Measurements from ENCODE around the gene NPTX2. TPM values are rescaled to one million over a fixed set of nuclear protein-coding genes. Genes with fewer than 3 reads are reported as not detected.

NPTX2 gene
- total RNA-seq, 1 experiment from 2014 or later: not detected

DNA sequence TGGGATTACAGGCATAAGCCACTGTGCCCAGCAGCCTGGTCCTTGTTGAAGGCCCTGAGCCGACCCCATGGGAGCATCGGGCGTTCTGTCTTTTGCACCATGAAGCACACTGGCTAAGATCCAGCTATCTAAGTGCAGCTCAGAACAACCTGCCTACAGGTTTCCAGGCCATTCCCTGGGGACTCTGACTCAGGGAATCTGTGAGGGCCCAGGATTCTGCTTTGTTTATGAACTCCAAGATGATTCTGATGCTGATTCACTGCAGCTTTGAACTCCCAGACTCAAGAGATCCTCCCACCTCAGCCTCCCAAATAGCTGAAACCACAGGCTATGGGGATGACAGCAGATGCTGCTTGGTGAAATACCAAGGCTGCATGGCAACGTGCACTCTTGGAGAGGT lies 30.2 kb downstream of the NPTX2 start:
- no peaks in the 10 kb centered on the region for H3K9me3 Mint-ChIP-seq (ENCODE audit: unreplicated experiment)
- H3K27ac Mint-ChIP-seq (ENCODE audit: unreplicated experiment): no peak overlapping the region
- H3K27me3 Mint-ChIP-seq (ENCODE audit: insufficient read depth, unreplicated experiment): peaks cover 16% of the 10 kb centered on the region
- H3K27me3 ChIP-seq (replicated peaks; ENCODE audit: control insufficient read depth, insufficient read depth, low read length): no peaks in the 10 kb centered on the region
- intact Hi-C loops (cut with micrococcal nuclease; ENCODE audit: unreplicated experiment): no loop called here
- no peak for DNase-seq
- H3K36me3 ChIP-seq (ENCODE audit: control insufficient read depth, insufficient read depth, low read length): no peaks in the 10 kb centered on the region
- TF ChIP-seq, protein P1, sequence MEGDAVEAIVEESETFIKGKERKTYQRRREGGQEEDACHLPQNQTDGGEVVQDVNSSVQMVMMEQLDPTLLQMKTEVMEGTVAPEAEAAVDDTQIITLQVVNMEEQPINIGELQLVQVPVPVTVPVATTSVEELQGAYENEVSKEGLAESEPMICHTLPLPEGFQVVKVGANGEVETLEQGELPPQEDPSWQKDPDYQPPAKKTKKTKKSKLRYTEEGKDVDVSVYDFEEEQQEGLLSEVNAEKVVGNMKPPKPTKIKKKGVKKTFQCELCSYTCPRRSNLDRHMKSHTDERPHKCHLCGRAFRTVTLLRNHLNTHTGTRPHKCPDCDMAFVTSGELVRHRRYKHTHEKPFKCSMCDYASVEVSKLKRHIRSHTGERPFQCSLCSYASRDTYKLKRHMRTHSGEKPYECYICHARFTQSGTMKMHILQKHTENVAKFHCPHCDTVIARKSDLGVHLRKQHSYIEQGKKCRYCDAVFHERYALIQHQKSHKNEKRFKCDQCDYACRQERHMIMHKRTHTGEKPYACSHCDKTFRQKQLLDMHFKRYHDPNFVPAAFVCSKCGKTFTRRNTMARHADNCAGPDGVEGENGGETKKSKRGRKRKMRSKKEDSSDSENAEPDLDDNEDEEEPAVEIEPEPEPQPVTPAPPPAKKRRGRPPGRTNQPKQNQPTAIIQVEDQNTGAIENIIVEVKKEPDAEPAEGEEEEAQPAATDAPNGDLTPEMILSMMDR (IDR thresholded peaks at IDR 0.05; ENCODE audit: insufficient read depth in 1 of 2, low read depth in 1 of 2, low read length in 1 of 2, severe bottlenecking in 1 of 2, unreplicated experiment in 1 of 2): no peak
- H3K4me3 Mint-ChIP-seq (ENCODE audit: unreplicated experiment): no peak overlapping the region
- H3K4me1 Mint-ChIP-seq (ENCODE audit: low read depth, unreplicated experiment): no peaks in the 10 kb centered on the region
- H3K9me3 ChIP-seq: no peaks in the 10 kb centered on the region
- no peaks in the 10 kb centered on the region for H3K4me1 ChIP-seq
- POLR2A ChIA-PET: no interaction called here
- BruUV-seq (replicated peaks): no TSS peak
- no peaks in the 10 kb centered on the region for H3K36me3 Mint-ChIP-seq (ENCODE audit: insufficient read depth, unreplicated experiment)
- no peak overlapping the region for H3K4me3 ChIP-seq (ENCODE audit: low read depth, low read length)
- CTCF ChIA-PET: no interaction called here

DNA sequence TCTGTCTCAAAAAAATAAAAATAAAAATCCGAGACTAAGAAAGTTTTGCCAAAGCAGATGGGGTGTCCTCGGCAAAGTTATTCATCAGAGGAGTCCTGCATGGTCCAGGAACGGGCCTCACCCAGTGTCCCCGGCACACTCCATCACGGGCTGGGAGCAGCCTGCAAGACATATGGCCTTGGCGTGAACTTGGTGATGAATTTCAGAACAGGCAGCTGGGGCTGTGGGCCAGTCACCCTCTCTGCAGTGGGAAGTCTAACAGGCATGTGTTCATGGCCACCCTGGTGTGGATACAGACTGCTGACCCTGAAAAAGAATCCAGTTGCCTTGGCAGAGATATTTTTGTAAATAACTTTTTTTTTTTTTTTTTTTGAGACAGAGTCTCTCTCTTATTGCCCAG lies 34.7 kb downstream of the NPTX2 start:
- no peak overlapping the region for H3K4me3 Mint-ChIP-seq (ENCODE audit: unreplicated experiment)
- no TSS peak for BruUV-seq (replicated peaks)
- intact Hi-C loops (cut with micrococcal nuclease; ENCODE audit: unreplicated experiment): no loop called here

DNA sequence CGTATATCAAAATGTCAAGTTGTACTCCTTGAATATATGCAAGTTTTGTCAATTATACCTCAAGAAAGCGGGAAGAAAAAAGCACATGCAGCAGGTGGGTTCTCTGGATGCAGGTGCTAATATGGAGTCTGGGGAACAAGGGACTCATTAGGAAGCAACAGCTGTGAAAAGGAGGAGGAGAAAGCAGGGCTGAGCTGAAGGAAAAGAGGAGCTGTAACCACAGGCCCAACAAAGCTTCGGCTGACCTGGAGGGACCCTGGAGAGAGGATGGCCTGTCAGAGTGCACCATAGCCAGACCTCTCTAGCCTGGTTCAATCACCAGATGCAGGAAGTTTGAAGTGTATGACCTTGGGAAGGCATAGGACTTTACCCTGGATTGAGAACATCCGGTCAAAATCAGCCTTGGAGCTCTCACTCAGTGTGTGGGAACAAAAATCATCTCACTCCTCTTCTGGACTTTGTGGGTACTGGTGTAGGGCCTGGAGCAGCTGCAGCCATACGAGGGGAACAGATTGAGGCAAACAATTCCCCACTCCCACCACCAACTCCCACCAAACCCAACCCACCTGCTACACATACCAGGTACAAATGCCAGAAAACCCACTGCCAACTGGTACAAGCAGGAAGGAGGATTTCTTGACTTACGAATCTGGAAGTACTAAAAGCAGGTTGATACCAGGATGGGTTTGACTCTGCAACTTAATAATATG lies 36.7 kb downstream of the NPTX2 start:
- no peaks in the 10 kb centered on the region for H3K9me3 ChIP-seq
- Mint-ChIP-seq H3K9me3 (ENCODE audit: unreplicated experiment) (no peaks in the 10 kb centered on the region), H3K36me3 (ENCODE audit: insufficient read depth, unreplicated experiment) (no peaks in the 10 kb centered on the region), H3K27me3 (ENCODE audit: insufficient read depth, unreplicated experiment) (peaks cover 16% of the 10 kb centered on the region), H3K4me3 (ENCODE audit: unreplicated experiment) (no peak overlapping the region), H3K4me1 (ENCODE audit: low read depth, unreplicated experiment) (no peaks in the 10 kb centered on the region), H3K27ac (ENCODE audit: unreplicated experiment) (no peak overlapping the region)
- no peaks in the 10 kb centered on the region for H3K4me1 ChIP-seq
- ChIA-PET CTCF (no interaction called here), POLR2A (no interaction called here)
- DNase-seq: no peak
- intact Hi-C loops (cut with micrococcal nuclease; ENCODE audit: unreplicated experiment): no loop called here
- BruUV-seq (replicated peaks): no TSS peak
- H3K36me3 ChIP-seq (ENCODE audit: control insufficient read depth, insufficient read depth, low read length): no peaks in the 10 kb centered on the region
- TF ChIP-seq, protein P1 (IDR thresholded peaks at IDR 0.05; ENCODE audit: insufficient read depth in 1 of 2, low read depth in 1 of 2, low read length in 1 of 2, severe bottlenecking in 1 of 2, unreplicated experiment in 1 of 2): no peak
- no peak overlapping the region for H3K4me3 ChIP-seq (ENCODE audit: low read depth, low read length)
- H3K27me3 ChIP-seq (replicated peaks; ENCODE audit: control insufficient read depth, insufficient read depth, low read length): no peaks in the 10 kb centered on the region

More for the DNA sequence above, 34.7 kb downstream of the NPTX2 start:
- Histone ChIP-seq H3K9me3 (no peaks in the 10 kb centered on the region), H3K4me1 (no peaks in the 10 kb centered on the region), H3K36me3 (ENCODE audit: control insufficient read depth, insufficient read depth, low read length) (no peaks in the 10 kb centered on the region), H3K4me3 (ENCODE audit: low read depth, low read length) (no peak overlapping the region), H3K27me3 (replicated peaks; ENCODE audit: control insufficient read depth, insufficient read depth, low read length) (no peaks in the 10 kb centered on the region)
- Mint-ChIP-seq H3K4me1 (ENCODE audit: low read depth, unreplicated experiment) (no peaks in the 10 kb centered on the region), H3K27ac (ENCODE audit: unreplicated experiment) (no peak overlapping the region), H3K36me3 (ENCODE audit: insufficient read depth, unreplicated experiment) (no peaks in the 10 kb centered on the region), H3K27me3 (ENCODE audit: insufficient read depth, unreplicated experiment) (peaks cover 16% of the 10 kb centered on the region), H3K9me3 (ENCODE audit: unreplicated experiment) (no peaks in the 10 kb centered on the region)
- DNase-seq: no peak
- TF ChIP-seq, protein P1 (IDR thresholded peaks at IDR 0.05; ENCODE audit: insufficient read depth in 1 of 2, low read depth in 1 of 2, low read length in 1 of 2, severe bottlenecking in 1 of 2, unreplicated experiment in 1 of 2): no peak
- ChIA-PET CTCF (no interaction called here), POLR2A (no interaction called here)
